ENCODE results near the gene PODN. TPM values are rescaled to one million over a fixed set of nuclear protein-coding genes. Genes with fewer than 3 reads are reported as not detected.

The PODN gene
- total and polyA plus RNA-seq, 9 donors, result 72.8 to 254 (median 154) TPM

GRCh38 chr1:53047737-53048736, 14.0 kb upstream of the PODN start:
- WGBS, 3 donors, result 72 to 75% (median 74%) methylated on average over 5 of the region's 5 CpGs
- H3K9me3 ChIP-seq, result no peaks in the 10 kb centered on the region
- intact Hi-C loops (cut with DNase I), result no loop called here
- H3K36me3 ChIP-seq, result no peaks in the 10 kb centered on the region
- peaks cover 6% of the 10 kb centered on the region for H3K4me1 ChIP-seq (ENCODE audit: insufficient read depth)
- TF ChIP-seq POLR2A (IDR thresholded peaks at IDR 0.05) (no peak), CTCF (IDR thresholded peaks at IDR 0.05) (no peak), EP300 (IDR thresholded peaks at IDR 0.05) (no peak)
- no peak overlapping the region for H3K27ac ChIP-seq
- no peaks in the 10 kb centered on the region for H3K27me3 ChIP-seq
- DNase-seq, result no peak
- no peak overlapping the region for H3K4me3 ChIP-seq

- WGBS, 3 donors, result 84 to 89% (median 88%) methylated on average over 3 of the region's 3 CpGs
- no peak overlapping the region for H3K4me3 ChIP-seq
- no peak for DNase-seq
- H3K27ac ChIP-seq, result no peak overlapping the region
- peaks cover 6% of the 10 kb centered on the region for H3K4me1 ChIP-seq (ENCODE audit: insufficient read depth)
- intact Hi-C loops (cut with DNase I), result no loop called here
- H3K27me3 ChIP-seq, result no peaks in the 10 kb centered on the region
- no peaks in the 10 kb centered on the region for H3K36me3 ChIP-seq
- H3K9me3 ChIP-seq, result no peaks in the 10 kb centered on the region
- no peak for TF ChIP-seq EP300 (IDR thresholded peaks at IDR 0.05)
- TF ChIP-seq CTCF (IDR thresholded peaks at IDR 0.05), result no peak
- TF ChIP-seq POLR2A (IDR thresholded peaks at IDR 0.05), result no peak
Observed at GRCh38 chr1:53048960-53049573, 12.9 kb upstream of the PODN start.

GRCh38 chr1:53049574-53049967, 12.4 kb upstream of the PODN start:
- Histone ChIP-seq H3K4me1 (ENCODE audit: insufficient read depth) (peaks cover 6% of the 10 kb centered on the region), H3K27ac (no peak overlapping the region), H3K36me3 (no peaks in the 10 kb centered on the region), H3K9me3 (no peaks in the 10 kb centered on the region), H3K27me3 (no peaks in the 10 kb centered on the region), H3K4me3 (no peak overlapping the region)
- intact Hi-C loops (cut with DNase I), result no loop called here
- WGBS, 3 donors, result 75 to 82% (median 81%) methylated on average over 3 of the region's 3 CpGs
- no peak for DNase-seq
- TF ChIP-seq CTCF (IDR thresholded peaks at IDR 0.05), result no peak
- TF ChIP-seq EP300 (IDR thresholded peaks at IDR 0.05), result no peak
- no peak for TF ChIP-seq POLR2A (IDR thresholded peaks at IDR 0.05)

GRCh38 chr1:53050310-53050709, 11.7 kb upstream of the PODN start:
- DNase-seq, result no peak
- Histone ChIP-seq H3K9me3 (no peaks in the 10 kb centered on the region), H3K27me3 (no peaks in the 10 kb centered on the region), H3K4me3 (no peak overlapping the region), H3K4me1 (ENCODE audit: insufficient read depth) (peaks cover 6% of the 10 kb centered on the region), H3K36me3 (no peaks in the 10 kb centered on the region), H3K27ac (no peak overlapping the region)
- no peak for TF ChIP-seq CTCF (IDR thresholded peaks at IDR 0.05)
- no peak for TF ChIP-seq POLR2A (IDR thresholded peaks at IDR 0.05)
- no peak for TF ChIP-seq EP300 (IDR thresholded peaks at IDR 0.05)
- 87 to 95% (median 88%) methylated on average over 2 of the region's 2 CpGs for WGBS, 3 donors
- intact Hi-C loops (cut with DNase I), result no loop called here

Measured in ovary (tissue), 9 donors.